Type B pancreatic cell (in vitro differentiated cells): ENCODE results near the gene TEAD3. TPM values are rescaled to one million over a fixed set of nuclear protein-coding genes. Genes with fewer than 3 reads are reported as not detected.

Source experiments
- DNase-seq: peaks from one replicate; pipeline ENCODE4 v3.0.0; 2021; ENCODE audit warnings: mixed read lengths; ENCODE audit not compliant: unreplicated experiment; ENCODE audit errors: extremely low spot score
- H3K27ac Mint-ChIP-seq: 2 replicates; pipeline ENCODE4 v1.8.0; 2021; ENCODE audit warnings: mild to moderate bottlenecking, mixed read lengths
- H3K27me3 Mint-ChIP-seq: 2 replicates; pipeline ENCODE4 v1.8.0; 2021; ENCODE audit warnings: mixed read lengths
- H3K36me3 Mint-ChIP-seq: 2 replicates; pipeline ENCODE4 v1.8.0; 2021; ENCODE audit warnings: mixed read lengths
- H3K4me1 Mint-ChIP-seq: one replicate; pipeline ENCODE4 v1.8.0; 2021; ENCODE audit warnings: mixed read lengths; ENCODE audit not compliant: unreplicated experiment
- H3K4me3 Mint-ChIP-seq: 2 replicates; pipeline ENCODE4 v1.8.0; 2021; ENCODE audit warnings: mild to moderate bottlenecking, mixed read lengths
- H3K9me3 Mint-ChIP-seq: 2 replicates; pipeline ENCODE4 v1.8.0; 2021; ENCODE audit warnings: mixed read lengths
- CTCF ChIP-seq: fragments of 200-600 bp; sonication (generic); conservative IDR thresholded peaks from 2 replicates; pipeline ENCODE4 v1.5.0; 2021; ENCODE audit warnings: antibody characterized with exemption, mild to moderate bottlenecking
- total RNA-seq: library from RNA; stranded (reverse); gene quantifications from 2 replicates; pipeline ENCODE4 v1.2.1, GENCODE V29; 2021; ENCODE audit warnings: low replicate concordance

Gene TEAD3
- total RNA-seq, 1 donor from 2014 or later, result 49.8 TPM

- Mint-ChIP-seq H3K27ac (no peak overlapping the region), H3K9me3 (no peaks in the 10 kb centered on the region), H3K27me3 (no peaks in the 10 kb centered on the region), H3K36me3 (no peaks in the 10 kb centered on the region), H3K4me1 (no peaks in the 10 kb centered on the region), H3K4me3 (no peak overlapping the region)
- no peak for DNase-seq
- no peak for TF ChIP-seq CTCF
These were observed 17.7 kb upstream of the TEAD3 start for GRCh38 chr6:35514587-35514986.

- H3K27ac Mint-ChIP-seq, result no peak within 1 kb of the TSS
- H3K4me1 Mint-ChIP-seq, result peaks cover 4% of the 10 kb centered on the region
- H3K36me3 Mint-ChIP-seq, result no peaks in the 10 kb centered on the region
- DNase-seq, result no peak
- H3K27me3 Mint-ChIP-seq, result no peaks in the 10 kb centered on the region
- TF ChIP-seq CTCF, result no peak
- no peak within 1 kb of the TSS for H3K4me3 Mint-ChIP-seq
- H3K9me3 Mint-ChIP-seq, result no peaks in the 10 kb centered on the region
These were observed 15.9 kb upstream of the TEAD3 start, which contains the start of gene TULP1 for GRCh38 chr6:35512740-35513139. Gene TULP1 (minus strand): TSS chr6:35512896. CDS start chr6:35512858, 38 bp downstream.

- no peak for TF ChIP-seq CTCF
- H3K4me3 Mint-ChIP-seq, result no peak overlapping the region
- no peaks in the 10 kb centered on the region for H3K9me3 Mint-ChIP-seq
- H3K27ac Mint-ChIP-seq, result no peak overlapping the region
- no peaks in the 10 kb centered on the region for H3K36me3 Mint-ChIP-seq
- H3K27me3 Mint-ChIP-seq, result peaks cover under 1% of the 10 kb centered on the region
- no peak for DNase-seq
- H3K4me1 Mint-ChIP-seq, result peaks cover 4% of the 10 kb centered on the region
These were observed 15.1 kb upstream of the TEAD3 start for GRCh38 chr6:35512006-35512405.

- Mint-ChIP-seq H3K4me1 (peaks cover 4% of the 10 kb centered on the region), H3K27ac (no peak overlapping the region), H3K27me3 (peaks cover 3% of the 10 kb centered on the region), H3K36me3 (no peaks in the 10 kb centered on the region), H3K4me3 (no peak overlapping the region), H3K9me3 (no peaks in the 10 kb centered on the region)
- TF ChIP-seq CTCF, result no peak
- DNase-seq, result no peak
These were observed 14.7 kb upstream of the TEAD3 start for GRCh38 chr6:35511562-35511941.

GRCh38 chr6:35510916-35511561, 14.2 kb upstream of the TEAD3 start:
- H3K9me3 Mint-ChIP-seq, result no peaks in the 10 kb centered on the region
- no peak for TF ChIP-seq CTCF
- no peak overlapping the region for H3K4me3 Mint-ChIP-seq

GRCh38 chr6:35508542-35508941, 11.7 kb upstream of the TEAD3 start:
- Mint-ChIP-seq H3K27ac (no peak overlapping the region), H3K4me1 (peaks cover 11% of the 10 kb centered on the region), H3K36me3 (no peaks in the 10 kb centered on the region), H3K27me3 (peaks cover 6% of the 10 kb centered on the region), H3K9me3 (no peaks in the 10 kb centered on the region), H3K4me3 (no peak overlapping the region)
- no peak for TF ChIP-seq CTCF
- DNase-seq, result no peak

More at GRCh38 chr6:35510916-35511561, 14.2 kb upstream of the TEAD3 start:
- no peak for DNase-seq
- Mint-ChIP-seq H3K27ac (no peak overlapping the region), H3K27me3 (peaks cover 6% of the 10 kb centered on the region), H3K4me1 (peaks cover 8% of the 10 kb centered on the region), H3K36me3 (no peaks in the 10 kb centered on the region)
